ENCODE measurements around the gene SELENOI.

DNA sequence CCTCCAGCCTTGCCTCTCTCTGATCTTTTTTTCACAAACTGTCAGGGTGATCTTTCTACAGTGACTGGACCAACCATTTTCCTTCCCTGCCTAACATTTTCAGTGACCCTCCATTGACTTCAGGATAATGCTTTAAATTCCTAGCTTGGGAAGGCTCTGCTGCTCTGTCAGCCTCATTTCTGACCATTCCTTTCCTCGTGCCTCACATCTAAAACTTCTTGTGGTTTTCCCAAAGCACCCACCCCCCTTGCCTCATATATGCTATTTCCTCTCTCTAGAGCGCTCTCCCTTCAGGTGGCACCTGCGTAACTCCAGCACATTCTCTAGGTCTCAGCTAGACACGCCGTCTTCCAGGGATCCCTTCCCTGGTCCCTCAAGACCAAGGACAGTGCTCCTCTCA is 93.0 kb downstream of the SELENOI start:
- TF ChIP-seq, protein P1, sequence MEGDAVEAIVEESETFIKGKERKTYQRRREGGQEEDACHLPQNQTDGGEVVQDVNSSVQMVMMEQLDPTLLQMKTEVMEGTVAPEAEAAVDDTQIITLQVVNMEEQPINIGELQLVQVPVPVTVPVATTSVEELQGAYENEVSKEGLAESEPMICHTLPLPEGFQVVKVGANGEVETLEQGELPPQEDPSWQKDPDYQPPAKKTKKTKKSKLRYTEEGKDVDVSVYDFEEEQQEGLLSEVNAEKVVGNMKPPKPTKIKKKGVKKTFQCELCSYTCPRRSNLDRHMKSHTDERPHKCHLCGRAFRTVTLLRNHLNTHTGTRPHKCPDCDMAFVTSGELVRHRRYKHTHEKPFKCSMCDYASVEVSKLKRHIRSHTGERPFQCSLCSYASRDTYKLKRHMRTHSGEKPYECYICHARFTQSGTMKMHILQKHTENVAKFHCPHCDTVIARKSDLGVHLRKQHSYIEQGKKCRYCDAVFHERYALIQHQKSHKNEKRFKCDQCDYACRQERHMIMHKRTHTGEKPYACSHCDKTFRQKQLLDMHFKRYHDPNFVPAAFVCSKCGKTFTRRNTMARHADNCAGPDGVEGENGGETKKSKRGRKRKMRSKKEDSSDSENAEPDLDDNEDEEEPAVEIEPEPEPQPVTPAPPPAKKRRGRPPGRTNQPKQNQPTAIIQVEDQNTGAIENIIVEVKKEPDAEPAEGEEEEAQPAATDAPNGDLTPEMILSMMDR (IDR thresholded peaks at IDR 0.05): no peak
- TF ChIP-seq EP300 (IDR thresholded peaks at IDR 0.05) (no peak), POLR2AphosphoS5 (IDR thresholded peaks at IDR 0.05) (no peak)

Measured in esophagus muscularis mucosa (tissue), 4 donors.